DMS153 treated with DMSO at 0.1 percent for 48 hours (cell line): ENCODE results near the gene DNM3.

ENCODE experiments used
- DNase-seq: peaks from one replicate; lab custom pipeline; 2025; ENCODE audit not compliant: unreplicated experiment; lab: John Stamatoyannopoulos, UW

Gene DNM3

GRCh38 chr1:171916315-171916771 lies 75.0 kb downstream of the DNM3 start:
- DNase-seq: no peak

- no peak for DNase-seq
Measured at GRCh38 chr1:171917331-171917730, 76.0 kb downstream of the DNM3 start.

- no peak for DNase-seq
Measured at GRCh38 chr1:171919891-171920887, 78.9 kb downstream of the DNM3 start.

- DNase-seq: no peak
Measured at GRCh38 chr1:171922999-171923398, 81.7 kb downstream of the DNM3 start.

- no peak for DNase-seq
Measured at GRCh38 chr1:171929121-171929520, 87.8 kb downstream of the DNM3 start.

GRCh38 chr1:171931752-171932151 lies 90.5 kb downstream of the DNM3 start:
- DNase-seq: no peak

GRCh38 chr1:171934664-171935063 lies 93.4 kb downstream of the DNM3 start:
- DNase-seq: no peak

GRCh38 chr1:171935086-171935485 lies 93.8 kb downstream of the DNM3 start:
- no peak for DNase-seq

GRCh38 chr1:171935664-171936063 lies 94.4 kb downstream of the DNM3 start:
- DNase-seq: no peak

GRCh38 chr1:171937938-171938337 lies 96.6 kb downstream of the DNM3 start:
- no peak for DNase-seq

- DNase-seq: no peak
Measured at GRCh38 chr1:171939740-171940139, 98.4 kb downstream of the DNM3 start.

GRCh38 chr1:171940368-171940767 lies 99.1 kb downstream of the DNM3 start:
- no peak for DNase-seq

- no peak for DNase-seq
Measured at GRCh38 chr1:171941920-171942319, 100.6 kb downstream of the DNM3 start.

GRCh38 chr1:171943973-171944561 lies 102.8 kb downstream of the DNM3 start:
- DNase-seq: no peak

GRCh38 chr1:171948511-171948910 lies 107.2 kb downstream of the DNM3 start:
- no peak for DNase-seq

GRCh38 chr1:171949316-171949715 lies 108.0 kb downstream of the DNM3 start:
- DNase-seq: no peak

- no peak for DNase-seq
Measured at GRCh38 chr1:171953835-171954234, 112.5 kb downstream of the DNM3 start.

GRCh38 chr1:171954361-171954760 lies 113.1 kb downstream of the DNM3 start:
- no peak for DNase-seq

- no peak for DNase-seq
Measured at GRCh38 chr1:171961861-171962260, 120.6 kb downstream of the DNM3 start.

GRCh38 chr1:171963762-171964161 lies 122.5 kb downstream of the DNM3 start:
- DNase-seq: no peak

- DNase-seq: no peak
Measured at GRCh38 chr1:171965777-171966176, 124.5 kb downstream of the DNM3 start.
